Measurements from ENCODE around the gene RECQL5. TPM values are rescaled to one million over a fixed set of nuclear protein-coding genes. Genes with fewer than 3 reads are reported as not detected.
"Not testable (repeated sequence)": the region's sequence is repeated elsewhere in the genome, so short reads cannot be mapped to it uniquely, and the experiment has no call there.

Gene RECQL5
- total RNA-seq, 1 experiment from 2014 or later = 46.1 TPM

GRCh38 chr17:75638893-75639292 is 28.1 kb downstream of the RECQL5 start:
- no TSS peak for BruUV-seq (replicated peaks)
- Histone ChIP-seq H3K27me3 (ENCODE audit: control insufficient read depth, insufficient read depth, low read length) (no peaks in the 10 kb centered on the region), H3K27ac (ENCODE audit: low read length) (no peak overlapping the region), H3K4me3 (ENCODE audit: low read depth in 2 of 2, low read length in 2 of 2) (no peak overlapping the region), H3K9me3 (ENCODE audit: control insufficient read depth, insufficient read depth, low read depth, low read length) (no peaks in the 10 kb centered on the region), H3K4me1 (ENCODE audit: control insufficient read depth, insufficient read depth, low read length) (peaks cover 11% of the 10 kb centered on the region), H3K36me3 (ENCODE audit: control insufficient read depth, insufficient read depth, low read length) (no peaks in the 10 kb centered on the region)
- POLR2A ChIA-PET = no interaction called here
- in situ Hi-C loops (cut with HindIII; ENCODE audit: low pct_unique_long_range_greater_than_20kb, low sequenced_read_pairs) (no loop called here), intact Hi-C loops (cut with micrococcal nuclease; ENCODE audit: unreplicated experiment) (no loop called here)
- TF ChIP-seq CTCF (IDR thresholded peaks at IDR 0.05) (no peak), POLR2AphosphoS5 (IDR thresholded peaks at IDR 0.05; ENCODE audit: low read depth, low read length) (no peak), TCF7L2 (IDR thresholded peaks at IDR 0.05; ENCODE audit: low read depth, low read length) (no peak), SIN3A (IDR thresholded peaks at IDR 0.05; ENCODE audit: borderline replicate concordance, insufficient read depth, low read depth, low read length) (no peak)
- TF ChIP-seq, protein P1, sequence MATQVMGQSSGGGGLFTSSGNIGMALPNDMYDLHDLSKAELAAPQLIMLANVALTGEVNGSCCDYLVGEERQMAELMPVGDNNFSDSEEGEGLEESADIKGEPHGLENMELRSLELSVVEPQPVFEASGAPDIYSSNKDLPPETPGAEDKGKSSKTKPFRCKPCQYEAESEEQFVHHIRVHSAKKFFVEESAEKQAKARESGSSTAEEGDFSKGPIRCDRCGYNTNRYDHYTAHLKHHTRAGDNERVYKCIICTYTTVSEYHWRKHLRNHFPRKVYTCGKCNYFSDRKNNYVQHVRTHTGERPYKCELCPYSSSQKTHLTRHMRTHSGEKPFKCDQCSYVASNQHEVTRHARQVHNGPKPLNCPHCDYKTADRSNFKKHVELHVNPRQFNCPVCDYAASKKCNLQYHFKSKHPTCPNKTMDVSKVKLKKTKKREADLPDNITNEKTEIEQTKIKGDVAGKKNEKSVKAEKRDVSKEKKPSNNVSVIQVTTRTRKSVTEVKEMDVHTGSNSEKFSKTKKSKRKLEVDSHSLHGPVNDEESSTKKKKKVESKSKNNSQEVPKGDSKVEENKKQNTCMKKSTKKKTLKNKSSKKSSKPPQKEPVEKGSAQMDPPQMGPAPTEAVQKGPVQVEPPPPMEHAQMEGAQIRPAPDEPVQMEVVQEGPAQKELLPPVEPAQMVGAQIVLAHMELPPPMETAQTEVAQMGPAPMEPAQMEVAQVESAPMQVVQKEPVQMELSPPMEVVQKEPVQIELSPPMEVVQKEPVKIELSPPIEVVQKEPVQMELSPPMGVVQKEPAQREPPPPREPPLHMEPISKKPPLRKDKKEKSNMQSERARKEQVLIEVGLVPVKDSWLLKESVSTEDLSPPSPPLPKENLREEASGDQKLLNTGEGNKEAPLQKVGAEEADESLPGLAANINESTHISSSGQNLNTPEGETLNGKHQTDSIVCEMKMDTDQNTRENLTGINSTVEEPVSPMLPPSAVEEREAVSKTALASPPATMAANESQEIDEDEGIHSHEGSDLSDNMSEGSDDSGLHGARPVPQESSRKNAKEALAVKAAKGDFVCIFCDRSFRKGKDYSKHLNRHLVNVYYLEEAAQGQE (IDR thresholded peaks at IDR 0.05; ENCODE audit: insufficient read depth in 1 of 2, low read depth in 2 of 2, low read length in 1 of 2) = no peak
- CTCF ChIA-PET = no interaction called here
- DNase-seq (ENCODE audit: low read depth, low spot score) (no peak), ATAC-seq (no peak)

DNA sequence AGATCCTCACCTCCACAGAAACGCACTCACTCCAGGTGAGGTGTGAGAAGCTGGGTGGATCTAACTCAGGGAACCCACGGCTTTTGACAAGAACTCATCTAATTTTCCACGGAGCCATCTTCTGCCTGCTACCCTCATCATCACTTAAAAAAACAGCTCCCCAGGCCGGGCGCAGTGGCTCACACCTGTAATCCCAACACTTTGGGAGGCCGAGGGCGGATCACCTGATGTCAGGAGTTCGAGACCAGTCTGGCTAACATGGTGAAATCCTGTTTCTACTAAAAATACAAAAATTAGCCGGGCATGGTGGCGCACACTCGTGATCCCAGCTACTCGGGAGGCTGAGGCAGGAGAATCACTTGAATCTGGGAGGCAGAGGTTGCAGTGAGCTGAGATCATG is 28.9 kb downstream of the RECQL5 start:
- H3K9me3 ChIP-seq (ENCODE audit: control insufficient read depth, insufficient read depth, low read depth, low read length); intact Hi-C loops (cut with micrococcal nuclease; ENCODE audit: unreplicated experiment); BruUV-seq (replicated peaks); H3K36me3 ChIP-seq (ENCODE audit: control insufficient read depth, insufficient read depth, low read length); in situ Hi-C loops (cut with HindIII; ENCODE audit: low pct_unique_long_range_greater_than_20kb, low sequenced_read_pairs); CTCF ChIA-PET; H3K27me3 ChIP-seq (ENCODE audit: control insufficient read depth, insufficient read depth, low read length); H3K27ac ChIP-seq (ENCODE audit: low read length); ATAC-seq; H3K4me3 ChIP-seq (ENCODE audit: low read depth in 2 of 2, low read length in 2 of 2); DNase-seq (ENCODE audit: low read depth, low spot score); POLR2A ChIA-PET: not testable (repeated sequence)
- H3K4me1 ChIP-seq (ENCODE audit: control insufficient read depth, insufficient read depth, low read length) = peaks cover 20% of the 10 kb centered on the region

DNA sequence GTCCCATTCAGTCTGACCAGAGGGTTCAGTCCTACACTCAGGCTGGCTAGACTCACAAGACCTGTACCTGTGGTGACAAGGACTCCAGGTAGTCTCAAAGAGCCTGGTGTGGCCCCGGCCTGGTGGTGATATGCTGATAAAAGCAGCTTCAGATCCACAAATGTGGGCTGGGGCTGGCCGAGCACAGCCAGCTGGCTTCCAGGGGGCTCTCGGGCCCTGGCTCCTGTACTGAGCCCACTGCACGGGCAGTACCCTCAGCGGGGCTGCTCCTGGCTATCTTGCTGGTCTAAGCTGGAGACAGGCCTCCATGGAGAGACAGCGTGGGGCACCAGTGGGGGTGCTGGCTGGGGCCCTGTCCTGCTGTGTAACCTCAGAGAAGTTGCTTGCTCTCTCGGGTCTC is 29.4 kb downstream of the RECQL5 start:
- Histone ChIP-seq H3K27ac (ENCODE audit: low read length) (no peak overlapping the region), H3K36me3 (ENCODE audit: control insufficient read depth, insufficient read depth, low read length) (no peaks in the 10 kb centered on the region), H3K4me3 (ENCODE audit: low read depth in 2 of 2, low read length in 2 of 2) (no peak overlapping the region), H3K9me3 (ENCODE audit: control insufficient read depth, insufficient read depth, low read depth, low read length) (no peaks in the 10 kb centered on the region), H3K27me3 (ENCODE audit: control insufficient read depth, insufficient read depth, low read length) (no peaks in the 10 kb centered on the region), H3K4me1 (ENCODE audit: control insufficient read depth, insufficient read depth, low read length) (peaks cover 25% of the 10 kb centered on the region)
- ATAC-seq (no peak), DNase-seq (ENCODE audit: low read depth, low spot score) (no peak)
- ChIA-PET CTCF (no interaction called here), POLR2A (no interaction called here)
- no TSS peak for BruUV-seq (replicated peaks)
- intact Hi-C loops (cut with micrococcal nuclease; ENCODE audit: unreplicated experiment) (no loop called here), in situ Hi-C loops (cut with HindIII; ENCODE audit: low pct_unique_long_range_greater_than_20kb, low sequenced_read_pairs) (no loop called here)
- TF ChIP-seq POLR2AphosphoS5 (IDR thresholded peaks at IDR 0.05; ENCODE audit: low read depth, low read length) (no peak), CTCF (IDR thresholded peaks at IDR 0.05) (no peak), SIN3A (IDR thresholded peaks at IDR 0.05; ENCODE audit: borderline replicate concordance, insufficient read depth, low read depth, low read length) (no peak), TCF7L2 (IDR thresholded peaks at IDR 0.05; ENCODE audit: low read depth, low read length) (no peak)
- TF ChIP-seq, protein P1 (IDR thresholded peaks at IDR 0.05; ENCODE audit: insufficient read depth in 1 of 2, low read depth in 2 of 2, low read length in 1 of 2) = no peak
